ENCODE data around the gene FYB2.

- TF ChIP-seq CTCF (IDR thresholded peaks at IDR 0.05) (no peak), REST (IDR thresholded peaks at IDR 0.05) (no peak), NR3C1 (IDR thresholded peaks at IDR 0.05) (no peak), MAX (IDR thresholded peaks at IDR 0.05) (no peak), HDAC2 (IDR thresholded peaks at IDR 0.05) (no peak), EP300 (IDR thresholded peaks at IDR 0.05) (no peak), POLR2A (IDR thresholded peaks at IDR 0.05; ENCODE audit: low read length) (no peak), ESRRA (IDR thresholded peaks at IDR 0.05; ENCODE audit: borderline replicate concordance, low read length) (no peak), KDM5A (IDR thresholded peaks at IDR 0.05) (no peak), CBX8 (IDR thresholded peaks at IDR 0.05) (no peak), RAD21 (conservative IDR thresholded peaks at IDR 0.05 in 1 of 2, IDR thresholded peaks at IDR 0.05 in 1 of 2) (no peak), MYC (IDR thresholded peaks at IDR 0.05; ENCODE audit: borderline replicate concordance, low read length) (no peak)
These were observed 10.8 kb upstream of the FYB2 start for GRCh38 chr1:56830052-56830451.

Data from A549 (cell line).